ENCODE results near the gene ITIH5.

Gene ITIH5

GRCh38 chr10:7545792-7546191 lies 121.0 kb downstream of the ITIH5 start:
- DNase-seq, result no peak

DNA sequence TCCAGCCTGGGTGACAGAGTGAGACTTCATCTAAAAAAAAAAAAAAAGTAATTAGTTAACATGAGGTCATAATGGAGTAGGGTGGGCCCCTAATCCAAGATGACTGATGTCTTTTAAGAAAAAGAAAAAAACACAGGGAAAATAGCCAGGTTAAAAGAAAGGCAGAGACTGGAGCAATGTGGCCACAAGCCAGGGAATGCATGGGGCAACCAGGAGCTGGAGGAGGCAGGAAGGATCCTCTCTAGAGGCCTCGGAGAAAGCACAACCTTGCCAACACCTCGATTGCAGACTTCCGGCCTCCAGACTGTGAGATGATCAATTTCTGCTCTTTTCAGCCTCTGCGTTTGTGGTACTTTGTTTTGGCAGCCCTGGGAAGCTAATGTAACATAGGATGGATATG lies 121.5 kb downstream of the ITIH5 start:
- DNase-seq, result no peak

DNA sequence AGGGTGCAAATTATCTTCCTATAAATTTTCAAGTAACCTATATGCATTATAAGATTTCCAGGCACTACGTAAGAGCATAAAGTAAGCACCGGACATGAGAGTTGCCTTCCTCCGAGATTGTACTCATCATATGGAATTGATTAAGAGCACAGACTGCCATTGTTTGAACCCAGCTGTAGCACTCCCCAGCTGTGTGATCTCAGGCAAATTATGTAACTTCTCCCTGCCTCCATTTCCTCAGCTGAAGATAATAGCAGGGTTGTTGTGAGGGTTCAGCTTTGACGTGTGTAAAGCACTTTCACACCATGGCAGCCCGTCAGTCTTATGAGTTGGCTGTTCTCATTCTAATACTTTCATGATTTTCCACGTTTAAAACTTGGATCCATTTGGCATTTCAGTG lies 122.6 kb downstream of the ITIH5 start:
- DNase-seq, result no peak

- DNase-seq, result no peak
Observed at GRCh38 chr10:7542189-7542914, 124.4 kb downstream of the ITIH5 start.

GRCh38 chr10:7541137-7542087 lies 125.4 kb downstream of the ITIH5 start:
- no peak for DNase-seq

DNA sequence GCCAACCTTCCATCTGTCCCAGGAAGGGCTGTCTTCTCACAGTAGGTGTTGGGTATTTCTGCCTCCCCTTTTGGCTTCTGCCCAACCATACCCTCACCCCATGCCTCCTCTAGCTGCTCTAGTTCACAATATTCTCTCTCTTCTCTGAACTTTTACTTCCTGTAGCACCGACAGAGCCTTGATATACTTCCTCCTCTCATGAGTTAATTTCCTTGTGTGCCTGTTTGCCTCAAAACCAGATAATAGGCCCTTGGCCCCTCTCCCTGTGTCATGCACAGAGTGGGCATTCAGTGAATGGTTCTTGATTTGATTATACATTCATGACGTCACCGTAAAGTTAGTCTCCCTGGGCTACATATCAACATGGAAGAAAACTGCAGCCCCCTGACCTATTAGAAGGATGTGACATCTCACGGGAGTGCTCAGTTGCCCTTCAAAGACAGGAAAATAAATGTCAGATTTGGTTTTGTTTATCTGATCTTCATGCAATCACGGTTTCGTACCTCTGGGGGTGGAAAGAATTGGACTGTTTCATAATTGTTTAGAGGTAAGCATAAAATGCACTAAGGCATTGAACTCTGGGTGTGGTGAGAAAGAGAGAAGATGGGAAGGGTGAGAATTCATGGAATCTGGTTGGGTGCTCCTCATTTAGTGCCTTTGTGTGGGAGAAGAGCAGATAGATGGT lies 127.7 kb downstream of the ITIH5 start:
- no peak for DNase-seq

DNA sequence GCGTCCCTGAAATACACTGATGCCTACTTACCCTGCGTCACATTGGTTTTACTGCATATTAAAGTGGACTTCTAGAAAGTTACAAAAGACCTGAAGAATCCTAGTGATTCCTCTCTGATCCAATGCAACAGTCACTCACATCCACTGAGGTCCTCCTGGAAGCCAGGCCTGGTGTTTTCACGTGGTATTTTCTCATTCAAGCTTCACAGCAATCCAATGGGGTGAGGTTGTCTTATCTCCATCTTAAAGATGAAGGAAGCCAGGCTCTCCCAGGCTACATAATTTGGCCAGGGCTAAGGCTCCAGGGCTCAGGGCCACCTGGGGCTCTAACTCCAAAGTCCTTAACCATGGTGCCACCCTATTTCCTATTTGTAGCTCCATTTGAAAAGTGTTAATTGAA lies 129.6 kb downstream of the ITIH5 start:
- no peak for DNase-seq

GRCh38 chr10:7534480-7534852 lies 132.3 kb downstream of the ITIH5 start:
- DNase-seq, result no peak

DNA sequence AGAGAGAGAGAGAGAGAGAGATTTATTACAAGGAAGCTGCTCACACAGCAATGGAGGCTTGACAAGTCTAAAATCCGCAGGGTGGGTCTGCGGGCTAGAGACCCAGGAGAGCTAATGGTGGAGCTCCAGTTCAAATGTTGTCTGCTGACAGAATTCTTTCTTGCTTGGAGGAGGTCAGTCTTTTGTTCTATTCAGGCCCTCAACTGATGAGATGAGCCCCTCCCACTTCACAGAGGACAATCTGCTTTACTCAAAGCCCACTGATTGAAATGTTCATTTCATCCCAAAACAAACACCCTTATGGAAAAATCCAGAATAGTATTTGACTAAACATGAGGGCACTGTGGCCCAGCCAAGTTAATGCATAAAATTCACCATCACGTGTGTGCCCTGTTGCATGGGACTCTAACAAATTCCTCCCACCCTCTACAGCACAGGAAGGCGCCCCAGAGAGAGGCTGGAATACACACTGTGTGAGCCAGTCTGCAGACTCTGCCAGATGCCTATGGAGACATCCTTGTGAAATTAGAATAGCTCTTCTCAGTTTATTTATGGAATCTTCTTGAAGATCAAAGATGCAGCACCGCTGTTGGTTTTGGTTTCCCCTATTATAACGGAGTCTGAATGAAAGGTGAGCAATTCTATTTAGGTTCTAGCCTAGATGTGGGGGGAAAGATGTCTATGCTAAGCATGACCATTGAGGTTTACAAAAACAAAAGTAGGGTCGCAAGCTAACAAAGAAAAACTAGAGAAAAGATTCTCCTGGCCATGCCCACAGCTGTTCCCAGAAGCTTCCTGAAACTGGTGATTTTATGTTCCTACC lies 132.9 kb downstream of the ITIH5 start:
- no peak for DNase-seq

DNA sequence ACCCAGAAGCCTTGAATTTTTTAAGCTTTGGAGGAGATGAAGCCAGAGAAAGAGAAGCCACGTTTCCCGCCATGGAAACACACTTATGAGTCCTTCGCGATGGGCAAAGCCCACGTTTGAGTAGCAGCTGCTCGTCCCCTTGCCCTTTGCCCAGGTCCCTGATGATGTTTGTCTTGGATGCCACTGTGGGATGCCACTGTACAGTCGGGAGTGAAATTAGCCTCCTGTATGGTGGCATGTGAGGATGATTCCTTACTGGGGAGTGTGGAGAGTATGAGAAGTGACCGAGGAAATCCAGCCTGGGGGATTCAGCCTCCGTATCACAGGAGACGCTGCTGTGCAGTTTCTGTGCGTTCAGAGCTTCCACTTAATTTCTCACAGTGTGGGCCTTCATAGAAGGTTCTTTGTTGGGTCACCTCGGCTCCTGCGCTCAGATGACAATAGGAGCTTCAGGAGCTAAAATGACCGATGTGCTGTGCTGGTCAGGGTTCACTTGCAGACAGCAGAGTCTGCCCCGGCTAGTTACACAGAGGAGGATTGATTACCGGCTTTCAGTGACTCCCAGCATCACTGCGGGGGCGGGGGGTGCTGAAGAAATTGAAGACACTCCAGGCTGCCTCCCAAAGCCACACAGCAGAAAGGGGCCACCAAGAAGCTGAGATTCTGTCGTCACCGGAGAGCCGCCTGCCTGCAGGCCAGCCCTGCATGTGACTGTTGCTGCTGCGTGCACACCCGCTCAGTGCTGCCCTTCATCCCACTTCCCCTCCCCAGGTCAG lies 133.9 kb downstream of the ITIH5 start:
- DNase-seq, result no peak

GRCh38 chr10:7529638-7530037 lies 137.1 kb downstream of the ITIH5 start:
- no peak for DNase-seq

GRCh38 chr10:7527468-7527867 lies 139.3 kb downstream of the ITIH5 start:
- no peak for DNase-seq

GRCh38 chr10:7526017-7526400 lies 140.8 kb downstream of the ITIH5 start:
- DNase-seq, result no peak

- DNase-seq, result peak in 2 of 4 experiments; percentile 4 to 18
Observed at GRCh38 chr10:7525314-7526016, 141.3 kb downstream of the ITIH5 start.

DNA sequence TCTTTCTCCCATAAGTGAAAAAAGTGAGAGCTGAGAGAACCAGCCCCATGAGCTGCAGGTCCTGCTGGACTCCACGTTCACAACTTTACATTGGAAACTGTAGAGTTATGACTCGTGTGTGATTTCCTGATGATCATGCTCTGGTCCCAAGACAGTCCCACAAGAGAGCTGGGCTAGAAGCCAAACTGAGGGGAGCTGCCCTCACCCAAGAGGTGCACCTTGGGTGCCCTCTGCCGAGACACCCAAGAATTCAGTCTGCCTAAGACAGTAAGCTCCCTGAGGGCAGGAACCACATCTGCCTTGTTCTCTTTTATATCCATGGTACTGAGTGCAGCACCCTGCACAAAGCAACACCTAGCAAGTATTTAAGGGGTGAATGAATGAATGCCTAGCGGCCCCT lies 143.1 kb downstream of the ITIH5 start:
- no peak for DNase-seq

DNA sequence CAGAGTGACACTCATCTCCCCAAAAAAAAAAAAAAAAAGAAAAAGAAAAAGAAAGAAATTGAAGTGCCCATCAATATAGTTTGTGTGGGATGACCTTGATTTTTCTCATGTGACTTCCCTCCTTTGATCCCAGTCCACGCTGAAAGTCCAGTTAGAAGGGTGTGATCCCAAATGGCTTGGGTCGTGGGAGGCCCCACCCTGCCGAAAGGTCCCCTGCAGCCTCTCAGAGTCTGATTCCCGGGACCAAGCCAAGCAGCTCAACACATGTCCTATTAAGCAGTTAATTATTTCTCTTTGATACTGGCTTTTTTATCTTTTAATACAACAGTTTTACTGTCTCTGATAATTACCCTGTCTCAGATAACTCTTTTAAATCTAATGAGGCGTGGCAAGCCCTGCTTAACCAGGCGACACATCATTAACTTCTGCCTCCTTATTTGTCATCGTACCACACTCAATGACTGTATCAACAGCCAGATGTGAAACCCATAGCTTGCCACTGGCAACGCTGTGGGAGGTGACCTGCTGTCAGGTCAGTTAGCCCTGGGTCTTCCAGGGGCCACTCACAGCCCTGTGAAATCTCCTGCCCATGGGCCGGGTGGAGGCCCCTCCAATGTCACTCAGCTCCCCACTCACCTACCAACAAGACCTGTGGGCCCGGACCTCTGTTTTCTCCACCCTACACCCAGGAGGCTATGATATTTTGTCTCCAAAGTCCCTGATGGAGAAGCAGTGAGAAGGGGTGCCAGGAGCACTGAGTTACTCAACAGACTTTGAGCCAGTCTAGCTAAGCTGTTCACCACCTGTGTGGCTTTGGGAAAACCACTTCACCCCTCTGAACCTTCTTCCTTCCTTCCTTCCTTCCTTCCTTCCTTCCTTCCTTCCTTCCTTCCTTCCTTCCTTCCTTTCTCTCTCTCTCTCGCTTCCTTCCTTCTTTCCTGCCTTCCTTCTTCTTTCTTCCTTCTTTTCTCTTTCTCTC lies 146.0 kb downstream of the ITIH5 start:
- DNase-seq, result no peak

DNA sequence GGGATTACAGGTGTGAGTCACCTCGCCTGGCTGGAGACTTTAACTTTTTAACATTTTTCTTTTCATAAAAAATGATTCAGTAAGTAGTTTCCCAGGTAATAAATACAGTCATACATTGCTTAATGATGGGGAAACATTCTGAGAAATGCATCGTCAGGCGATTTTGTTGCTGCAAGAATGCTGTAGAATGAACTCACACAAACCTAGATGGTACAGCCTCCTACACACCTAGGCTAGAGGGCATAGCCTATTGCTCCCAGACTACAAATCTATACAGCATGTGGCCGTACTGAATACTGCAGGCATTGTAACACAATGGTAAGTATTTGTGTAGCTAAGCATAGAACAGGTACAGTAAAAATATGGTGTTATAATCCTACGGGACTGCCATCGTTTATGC lies 147.4 kb downstream of the ITIH5 start:
- no peak for DNase-seq

GRCh38 chr10:7518693-7519092 lies 148.1 kb downstream of the ITIH5 start:
- no peak for DNase-seq

DNA sequence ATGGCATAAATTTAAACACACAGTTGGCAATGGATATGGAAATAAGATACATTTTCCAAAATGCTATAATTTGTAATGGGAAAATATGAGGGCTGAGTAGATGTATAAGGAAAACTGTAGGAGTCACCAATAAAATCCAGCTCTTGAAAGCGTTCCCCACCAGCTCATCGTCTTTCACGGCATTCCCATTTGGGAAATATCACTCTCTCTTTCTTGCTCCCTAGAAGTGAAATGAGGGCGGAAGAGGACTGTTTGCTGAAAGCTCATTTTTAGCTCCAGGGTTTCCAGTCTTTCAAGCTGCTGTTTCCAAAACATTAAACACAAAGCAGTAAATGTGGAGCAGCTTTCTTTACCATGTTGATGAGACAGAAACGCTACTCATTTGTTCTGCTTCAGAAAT lies 151.3 kb downstream of the ITIH5 start:
- no peak for DNase-seq

DNA sequence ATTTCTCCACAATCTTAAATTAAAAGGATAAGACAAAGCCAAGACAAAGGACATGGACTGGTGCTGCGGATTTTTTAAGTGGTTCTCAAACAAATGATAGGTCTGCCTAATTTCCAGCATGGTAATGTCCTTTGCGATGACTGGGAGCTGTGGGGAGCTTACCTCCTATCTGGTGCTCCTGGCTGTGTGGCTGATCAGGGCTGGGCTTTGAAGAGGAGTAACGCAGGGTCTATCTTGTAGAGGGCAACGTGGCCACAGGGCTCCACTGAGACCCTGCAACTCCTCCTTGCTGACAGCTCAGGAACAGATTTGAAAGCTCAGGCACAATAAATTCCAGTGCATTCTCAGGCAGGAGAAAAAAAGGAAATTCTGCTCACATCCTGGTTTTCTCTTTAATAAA lies 152.8 kb downstream of the ITIH5 start:
- no peak for DNase-seq

Measured in activated naive CD4-positive, alpha-beta T cell (primary cell).